ENCODE data around the gene B4GALT2.

The B4GALT2 gene

GRCh38 chr1:44002606-44003157 is 23.7 kb downstream of the B4GALT2 start:
- no peak for DNase-seq (ENCODE audit: low read depth in 2 of 2)

DNA sequence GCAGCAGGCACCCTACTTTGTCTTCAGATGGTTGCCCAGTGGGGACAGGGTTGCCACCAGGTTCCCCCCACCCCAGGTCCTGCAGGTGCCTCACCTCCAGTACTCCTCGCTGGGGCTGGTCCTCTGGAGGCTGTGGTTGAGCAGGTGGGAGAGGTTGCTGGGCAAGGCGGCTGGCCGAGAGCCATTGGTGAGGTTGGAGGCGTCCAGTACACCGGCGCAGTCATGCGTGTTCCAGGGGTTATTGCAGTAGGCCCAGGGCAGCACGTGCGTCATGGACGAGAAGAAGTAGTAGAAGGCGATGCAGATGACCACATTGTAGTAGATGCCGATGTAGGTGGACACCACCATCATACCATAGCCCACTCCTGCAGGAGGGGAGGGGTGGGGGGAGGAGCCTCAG is 29.2 kb downstream of the B4GALT2 start:
- no peak for DNase-seq (ENCODE audit: low read depth in 2 of 2)

GRCh38 chr1:44010935-44011471 is 32.0 kb downstream of the B4GALT2 start:
- no peak for DNase-seq (ENCODE audit: low read depth in 2 of 2)

GRCh38 chr1:44012404-44012803 is 33.4 kb downstream of the B4GALT2 start:
- no peak for DNase-seq (ENCODE audit: low read depth in 2 of 2)

GRCh38 chr1:44012941-44013609 is 34.1 kb downstream of the B4GALT2 start:
- no peak for DNase-seq (ENCODE audit: low read depth in 2 of 2)

DNA sequence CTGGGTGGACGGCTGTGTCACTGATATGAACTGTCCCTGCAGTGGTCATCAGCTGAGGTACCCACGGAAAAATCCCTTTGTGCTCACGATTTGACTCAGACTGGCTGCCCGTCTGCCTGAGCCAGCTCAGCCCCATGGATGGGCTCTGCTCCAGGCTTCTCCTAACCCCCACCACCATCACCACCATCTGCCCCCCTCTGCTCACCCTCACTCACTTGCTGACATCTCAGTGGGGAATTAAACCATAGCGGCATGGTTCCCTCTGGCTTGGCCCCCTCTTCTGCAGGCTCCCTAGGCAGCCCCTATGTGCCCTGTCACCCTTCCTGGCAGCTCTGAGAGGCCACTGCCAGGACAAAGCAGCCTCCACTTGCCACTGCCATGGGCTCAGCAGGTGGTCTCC is 34.9 kb downstream of the B4GALT2 start:
- no peak for DNase-seq (ENCODE audit: low read depth in 2 of 2)

GRCh38 chr1:44014365-44015104 is 35.5 kb downstream of the B4GALT2 start:
- DNase-seq (ENCODE audit: low read depth in 2 of 2): no peak

- DNase-seq (ENCODE audit: low read depth in 2 of 2): no peak
Measured at GRCh38 chr1:44015206-44015605, 36.2 kb downstream of the B4GALT2 start.

- no peak for DNase-seq (ENCODE audit: low read depth in 2 of 2)
Measured at GRCh38 chr1:44016041-44016889, 37.3 kb downstream of the B4GALT2 start.

GRCh38 chr1:44016890-44017400 is 37.9 kb downstream of the B4GALT2 start:
- no peak for DNase-seq (ENCODE audit: low read depth in 2 of 2)

GRCh38 chr1:44019466-44019948 is 40.5 kb downstream of the B4GALT2 start:
- no peak for DNase-seq (ENCODE audit: low read depth in 2 of 2)

DNA sequence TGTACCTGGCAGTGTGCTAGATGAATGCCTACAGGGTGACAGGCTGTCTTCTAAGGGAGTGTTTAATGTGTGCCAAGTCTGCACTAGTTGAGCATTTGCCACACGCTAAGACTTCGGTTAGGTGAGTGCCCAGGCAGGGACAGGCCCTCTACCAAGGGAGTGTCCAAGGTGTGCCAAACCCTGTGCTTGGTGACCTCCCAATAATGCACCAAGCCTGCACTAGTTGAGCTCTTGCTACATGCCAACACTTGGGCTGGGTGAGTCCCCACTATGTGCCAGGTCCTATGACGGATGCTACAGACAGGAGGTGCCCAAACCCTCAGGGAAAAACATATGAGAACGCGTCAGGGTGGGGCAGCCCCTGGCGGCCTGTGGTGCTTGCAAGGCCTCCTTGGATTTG is 41.5 kb downstream of the B4GALT2 start:
- DNase-seq (ENCODE audit: low read depth in 2 of 2): no peak

DNA sequence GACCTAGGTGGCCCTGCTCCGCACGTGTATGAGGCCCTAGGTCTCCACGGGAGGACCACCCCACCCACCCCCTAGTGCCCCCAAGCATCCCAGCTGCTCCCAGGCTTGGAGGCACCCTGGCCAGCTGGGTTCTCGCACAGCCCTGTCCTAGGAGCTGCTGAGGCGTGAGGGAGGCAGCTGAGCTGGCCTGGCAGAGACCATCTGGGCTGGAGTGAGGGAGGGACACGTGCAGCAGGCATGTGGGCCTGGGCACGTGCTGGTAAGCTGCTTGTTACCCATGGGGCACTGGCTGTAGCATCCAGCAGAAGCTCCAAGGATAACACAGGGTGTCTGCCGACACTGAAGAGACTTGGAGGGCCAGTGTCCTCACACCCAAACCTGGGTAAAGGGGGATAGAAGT is 42.1 kb downstream of the B4GALT2 start:
- DNase-seq (ENCODE audit: low read depth in 2 of 2): no peak

- DNase-seq (ENCODE audit: low read depth in 2 of 2): no peak
Measured at GRCh38 chr1:44021581-44022321, 42.7 kb downstream of the B4GALT2 start.

GRCh38 chr1:44024031-44024902 is 45.3 kb downstream of the B4GALT2 start:
- DNase-seq (ENCODE audit: low read depth in 2 of 2): no peak

- DNase-seq (ENCODE audit: low read depth in 2 of 2): no peak
Measured at GRCh38 chr1:44024903-44025525, 46.0 kb downstream of the B4GALT2 start.

- no peak for DNase-seq (ENCODE audit: low read depth in 2 of 2)
Measured at GRCh38 chr1:44025816-44026215, 46.8 kb downstream of the B4GALT2 start.

DNA sequence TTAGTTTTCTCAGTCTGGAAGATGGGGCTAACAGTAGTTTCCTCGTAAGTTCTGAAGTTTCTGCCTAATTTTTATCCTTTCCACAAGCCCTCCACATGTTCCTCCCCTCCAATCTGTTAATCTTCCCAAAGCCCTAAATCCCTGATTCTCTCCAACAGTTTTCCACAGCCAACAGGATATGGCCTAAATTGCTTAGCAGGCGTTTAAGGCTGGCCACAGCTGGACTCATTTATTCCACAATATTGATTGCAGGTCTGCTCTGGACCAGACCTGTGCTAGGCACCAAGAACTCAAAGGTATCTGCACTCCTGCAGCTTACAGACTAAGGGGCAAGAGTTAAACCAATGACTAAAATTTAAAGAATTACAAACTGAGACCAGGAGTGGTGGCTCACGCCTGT is 48.3 kb downstream of the B4GALT2 start:
- no peak for DNase-seq (ENCODE audit: low read depth in 2 of 2)

DNA sequence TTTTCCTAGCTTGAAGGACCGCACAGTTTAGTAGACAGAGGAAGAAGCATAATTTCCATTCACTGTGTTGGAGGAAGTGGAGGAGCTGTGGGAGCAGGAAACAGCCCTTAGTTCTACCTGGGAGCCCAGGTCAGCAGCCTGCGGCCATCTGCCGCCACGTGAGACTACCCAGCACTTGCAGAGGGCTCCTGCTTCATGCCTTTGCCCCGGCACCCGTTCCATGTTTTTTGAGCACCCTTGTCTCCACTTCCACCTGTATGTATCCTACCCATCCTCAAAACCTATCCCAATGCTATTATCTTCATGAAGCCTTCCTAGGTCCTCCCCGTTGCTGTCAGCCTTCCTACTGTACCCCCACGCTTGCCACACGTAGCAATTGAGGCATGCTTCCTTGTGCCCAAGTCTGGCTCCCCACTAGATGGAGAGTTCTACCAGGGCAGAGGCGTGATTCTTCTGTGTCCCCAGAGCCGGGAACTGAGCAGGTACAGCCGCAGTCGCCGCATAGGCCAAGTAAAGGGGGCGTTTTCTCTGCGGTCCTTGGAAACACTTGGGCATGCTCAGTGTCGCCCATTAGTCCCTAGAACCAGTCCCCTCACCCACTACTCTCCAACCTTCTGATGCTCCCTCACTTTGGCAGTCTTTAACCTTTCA is 50.4 kb downstream of the B4GALT2 start:
- peak in 1 of 2 donors; percentile 13 for DNase-seq (ENCODE audit: low read depth in 2 of 2)

Data from stimulated activated CD4-positive, alpha-beta T cell treated with anti-CD3 and anti-CD28 coated beads, Interleukin-1b, Interleukin-23, amount 100 ng/mL, for 1 hour (primary cell).